Activated naive CD8-positive, alpha-beta T cell treated with anti-CD3 and anti-CD28 coated beads, Interleukin-2, amount 50 U/mL, for 24 hours (primary cell): ENCODE data around the gene ETS1.
A peak's percentile ranks its signal among the peaks of the same experiment; 100 is the strongest.

Source experiments
- ATAC-seq: fragments of 150-1000 bp; cut with Tn5 transposase; one replicate; pipeline ENCODE4 v1.10.0; 2021
- DNase-seq: peaks from one replicate; pipeline ENCODE4 v3.0.0; 2021
- H3K27ac Mint-ChIP-seq: one replicate; pipeline ENCODE4 v1.8.0; 2021; ENCODE audit warnings: mild to moderate bottlenecking, mixed read lengths
- H3K27me3 Mint-ChIP-seq: one replicate; pipeline ENCODE4 v1.8.0; 2021; ENCODE audit warnings: mixed read lengths
- H3K36me3 Mint-ChIP-seq: one replicate; pipeline ENCODE4 v1.8.0; 2021; ENCODE audit warnings: low read depth, mixed read lengths
- H3K4me1 Mint-ChIP-seq: one replicate; pipeline ENCODE4 v1.8.0; 2021; ENCODE audit warnings: mixed read lengths
- H3K4me3 Mint-ChIP-seq: one replicate; pipeline ENCODE4 v1.8.0; 2021; ENCODE audit warnings: mild to moderate bottlenecking, moderate library complexity, mixed read lengths
- H3K9me3 Mint-ChIP-seq: one replicate; pipeline ENCODE4 v1.8.0; 2021; ENCODE audit warnings: mixed read lengths

The ETS1 gene

DNA sequence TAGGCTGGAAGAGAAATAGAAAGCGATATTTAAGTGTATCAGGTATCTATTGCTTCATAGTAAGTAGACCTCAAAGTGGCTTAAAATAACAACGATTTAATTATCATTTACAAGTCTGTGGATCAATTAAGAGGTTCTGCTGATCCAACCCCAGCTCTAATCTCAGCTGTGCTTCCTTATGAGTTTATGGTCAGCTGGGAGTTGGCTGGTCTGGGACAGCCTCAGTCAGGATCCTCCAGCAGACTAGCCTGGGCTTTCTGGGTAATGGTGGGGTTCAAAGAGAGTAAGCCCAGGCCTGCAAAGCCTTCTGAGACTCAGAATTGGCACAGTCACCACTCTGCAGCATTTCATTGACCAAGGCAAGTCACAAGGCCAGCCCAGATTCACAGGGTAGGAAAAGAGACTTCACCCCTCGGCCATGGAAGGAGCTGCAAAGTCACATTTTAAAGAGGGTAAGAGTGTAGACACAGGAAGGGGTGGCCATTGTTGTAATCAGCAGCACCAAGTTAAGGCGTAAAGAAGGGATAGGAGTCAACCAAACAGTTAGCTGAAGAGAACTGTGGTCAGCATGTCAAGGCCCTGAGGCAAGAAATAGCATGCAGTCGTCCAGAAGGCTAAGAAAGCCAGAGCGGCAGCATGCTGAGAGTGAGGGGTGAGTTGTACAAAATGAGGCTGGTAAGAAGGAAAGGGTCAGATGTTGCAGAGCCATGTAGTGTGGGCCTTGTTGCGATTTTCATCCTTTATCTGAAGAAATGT lies 168.2 kb downstream of the ETS1 start:
- Mint-ChIP-seq H3K9me3 (no peaks in the 10 kb centered on the region), H3K4me3 (no peak overlapping the region), H3K4me1 (peaks cover 83% of the 10 kb centered on the region), H3K36me3 (peaks cover 3% of the 10 kb centered on the region), H3K27me3 (peaks cover 3% of the 10 kb centered on the region), H3K27ac (no peak overlapping the region)
- ATAC-seq (no peak), DNase-seq (no peak)

DNA sequence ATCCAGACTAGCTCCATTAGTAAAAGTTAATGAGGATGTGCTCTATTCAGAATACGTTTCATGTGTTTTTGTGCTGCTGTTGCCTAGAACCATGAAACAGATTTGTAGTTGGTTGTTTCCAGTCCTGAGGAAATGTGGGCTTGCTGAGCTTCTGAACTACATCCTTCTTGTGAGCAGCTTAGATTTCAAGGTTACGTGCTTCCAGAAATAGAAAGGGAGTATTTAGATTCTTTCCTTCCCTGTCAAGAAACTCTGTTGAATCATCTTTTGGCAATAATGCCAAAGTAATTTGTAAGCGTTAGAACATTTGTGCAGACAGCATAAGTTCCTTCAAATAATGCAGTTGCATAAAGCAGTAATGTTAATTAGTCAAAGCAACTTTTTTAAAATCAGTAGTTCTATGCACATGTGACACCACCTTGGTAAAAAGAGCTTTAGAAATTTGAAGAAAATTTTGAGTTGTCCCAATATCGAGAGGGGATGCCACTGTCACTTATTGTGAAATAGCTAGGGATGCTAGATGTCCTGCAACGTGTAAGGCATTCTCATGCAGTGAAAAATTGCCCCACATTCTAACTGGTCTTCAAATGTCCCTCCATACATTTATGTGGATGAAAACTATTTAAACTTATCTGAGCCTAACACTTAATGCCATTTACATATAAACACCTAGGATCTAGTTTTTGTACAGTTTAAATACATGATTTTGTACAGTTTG lies 169.6 kb downstream of the ETS1 start:
- ATAC-seq (no peak), DNase-seq (no peak)
- no peaks in the 10 kb centered on the region for H3K9me3 Mint-ChIP-seq
- peaks cover 78% of the 10 kb centered on the region for H3K4me1 Mint-ChIP-seq
- H3K4me3 Mint-ChIP-seq, result no peak overlapping the region
- H3K27ac Mint-ChIP-seq, result no peak overlapping the region
- H3K36me3 Mint-ChIP-seq, result peaks cover 3% of the 10 kb centered on the region
- H3K27me3 Mint-ChIP-seq, result peaks cover 3% of the 10 kb centered on the region

DNA sequence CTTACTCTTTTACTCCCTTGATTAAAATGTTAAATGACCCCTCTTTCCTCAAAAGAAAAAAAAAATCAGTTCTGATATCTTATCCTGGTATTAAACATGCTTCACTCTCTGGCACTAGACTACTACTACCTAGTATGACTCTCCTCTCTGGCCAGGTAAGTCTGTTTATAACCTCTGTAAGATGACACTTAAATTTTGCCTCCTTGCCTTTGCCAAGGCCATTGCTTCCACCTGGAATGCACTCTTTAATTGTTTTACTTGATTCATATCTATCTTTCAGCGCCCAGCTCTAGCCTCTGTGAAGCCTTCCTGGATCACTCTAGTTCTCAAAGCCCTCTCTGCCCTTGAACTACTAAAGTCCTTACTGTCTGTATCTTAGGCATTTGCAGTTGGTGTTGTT lies 170.4 kb downstream of the ETS1 start:
- Mint-ChIP-seq H3K27me3 (no peaks in the 10 kb centered on the region), H3K36me3 (no peaks in the 10 kb centered on the region), H3K27ac (peak overlapping the region; percentile 1), H3K4me1 (peaks cover 78% of the 10 kb centered on the region), H3K4me3 (no peak overlapping the region), H3K9me3 (no peaks in the 10 kb centered on the region)
- DNase-seq, result no peak
- ATAC-seq, result no peak

DNA sequence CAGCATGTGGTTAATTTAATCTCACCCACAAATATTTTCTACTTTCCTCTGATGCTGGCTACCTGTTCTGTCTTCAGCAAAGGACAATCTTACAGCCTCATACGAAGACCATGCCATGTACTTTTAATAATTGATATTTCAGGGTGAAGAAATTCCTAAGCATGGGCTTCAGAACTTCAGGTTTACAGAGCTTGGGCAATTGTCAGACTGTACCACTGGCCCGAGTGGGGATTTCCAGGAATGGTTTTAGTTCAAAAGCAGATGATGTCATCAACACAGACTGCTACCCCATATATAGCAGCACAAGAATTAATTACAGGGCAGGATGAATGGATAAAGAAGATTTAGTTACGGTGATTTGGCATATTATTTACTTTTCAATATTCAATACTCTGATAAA lies 171.8 kb downstream of the ETS1 start:
- H3K27me3 Mint-ChIP-seq, result no peaks in the 10 kb centered on the region
- H3K4me1 Mint-ChIP-seq, result peaks cover 73% of the 10 kb centered on the region
- no peak overlapping the region for H3K4me3 Mint-ChIP-seq
- no peak overlapping the region for H3K27ac Mint-ChIP-seq
- no peaks in the 10 kb centered on the region for H3K9me3 Mint-ChIP-seq
- ATAC-seq (peak; percentile 47), DNase-seq (no peak)
- no peaks in the 10 kb centered on the region for H3K36me3 Mint-ChIP-seq

DNA sequence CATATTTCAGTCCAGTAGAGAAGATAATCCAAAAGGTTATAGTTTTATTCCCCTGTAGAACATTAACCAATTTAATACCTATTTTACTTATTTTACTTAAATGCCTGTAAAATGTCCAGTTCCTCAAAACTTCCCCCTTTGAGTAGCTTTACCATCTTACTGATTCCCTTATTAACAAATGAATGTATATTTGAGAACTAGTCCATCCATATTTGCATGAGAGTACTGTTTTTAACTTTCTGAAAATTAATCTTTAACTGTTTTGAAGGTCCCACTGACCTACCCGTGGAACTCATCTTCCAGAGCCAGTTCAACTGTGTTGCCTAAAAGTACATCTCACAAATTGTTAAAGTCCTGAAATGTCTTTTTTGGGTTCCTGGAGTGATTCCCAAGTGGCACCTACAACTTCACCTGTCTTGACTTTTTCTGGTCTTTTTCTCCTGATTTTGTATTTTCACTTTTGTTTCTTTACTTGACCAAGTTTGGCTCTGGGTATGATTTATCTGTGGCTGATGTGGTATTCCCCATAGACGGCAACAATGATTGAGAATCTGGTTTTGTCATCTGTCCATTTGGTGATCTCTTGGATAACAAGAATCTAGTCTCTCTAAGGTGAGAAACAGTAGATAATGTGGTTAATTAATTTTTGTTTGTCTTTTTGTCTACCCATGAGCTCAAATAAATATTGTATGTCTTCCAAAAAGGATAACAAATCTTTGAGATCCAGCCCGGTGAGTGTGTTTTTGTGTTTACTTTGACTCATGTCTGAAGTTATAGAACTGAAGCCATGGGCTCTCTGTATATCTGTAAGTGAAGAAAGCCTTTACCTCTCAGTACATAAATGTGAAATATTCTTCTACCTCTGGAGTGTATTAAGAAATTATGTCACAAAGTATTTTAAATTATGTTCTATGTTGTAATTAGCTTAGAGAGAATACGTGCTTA lies 174.2 kb downstream of the ETS1 start:
- Mint-ChIP-seq H3K9me3 (no peaks in the 10 kb centered on the region), H3K4me3 (peak overlapping the region; percentile 16), H3K4me1 (peaks cover 53% of the 10 kb centered on the region), H3K27me3 (no peaks in the 10 kb centered on the region), H3K36me3 (no peaks in the 10 kb centered on the region), H3K27ac (peak overlapping the region; percentile 74)
- peak; percentile 66 for ATAC-seq
- no peak for DNase-seq

DNA sequence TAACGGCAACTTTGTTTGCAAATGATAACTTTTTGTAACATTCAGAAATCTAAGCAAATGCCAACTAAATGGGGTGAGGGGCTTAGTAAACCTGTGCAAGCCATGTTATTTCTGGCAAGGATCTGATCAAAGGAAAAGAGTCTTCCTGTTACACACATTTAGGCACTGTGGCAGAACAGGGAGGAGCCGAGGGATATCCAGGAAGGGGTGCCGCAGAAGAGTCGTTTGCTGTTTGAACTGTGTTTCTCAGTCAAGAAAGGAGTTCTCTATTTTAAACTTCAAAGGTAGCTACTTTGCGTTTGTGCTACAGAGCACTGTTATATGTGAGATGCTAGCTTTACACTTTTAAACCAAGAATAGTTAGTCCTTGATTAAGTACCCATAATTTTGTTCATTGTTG lies 175.5 kb downstream of the ETS1 start:
- peak overlapping the region; percentile 74 for H3K27ac Mint-ChIP-seq
- no peak for ATAC-seq
- no peak for DNase-seq
- no peaks in the 10 kb centered on the region for H3K9me3 Mint-ChIP-seq
- no peaks in the 10 kb centered on the region for H3K36me3 Mint-ChIP-seq
- H3K4me3 Mint-ChIP-seq, result no peak overlapping the region
- H3K27me3 Mint-ChIP-seq, result no peaks in the 10 kb centered on the region
- H3K4me1 Mint-ChIP-seq, result peaks cover 45% of the 10 kb centered on the region

DNA sequence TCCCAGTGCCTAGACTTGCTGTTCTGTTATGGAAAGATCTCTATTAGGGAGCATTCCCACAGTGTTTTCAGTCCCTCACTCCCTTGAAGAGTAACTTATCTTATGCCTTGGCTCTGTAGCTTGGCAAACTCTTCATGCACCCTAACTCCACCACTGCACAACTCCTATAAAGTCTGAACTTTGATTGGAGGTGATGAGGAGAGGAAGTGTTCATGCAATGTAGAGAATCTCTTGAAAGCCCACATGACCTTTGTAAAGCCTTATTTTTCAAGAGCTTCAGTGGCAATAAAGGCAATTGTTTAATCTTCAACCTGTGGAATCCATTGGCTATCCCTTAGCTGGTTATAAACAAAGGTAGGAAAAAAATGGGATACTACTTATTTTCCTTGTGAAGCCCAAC lies 176.2 kb downstream of the ETS1 start:
- H3K4me1 Mint-ChIP-seq, result peaks cover 44% of the 10 kb centered on the region
- DNase-seq (no peak), ATAC-seq (no peak)
- no peak overlapping the region for H3K4me3 Mint-ChIP-seq
- no peaks in the 10 kb centered on the region for H3K9me3 Mint-ChIP-seq
- H3K36me3 Mint-ChIP-seq, result no peaks in the 10 kb centered on the region
- no peaks in the 10 kb centered on the region for H3K27me3 Mint-ChIP-seq
- no peak overlapping the region for H3K27ac Mint-ChIP-seq

DNA sequence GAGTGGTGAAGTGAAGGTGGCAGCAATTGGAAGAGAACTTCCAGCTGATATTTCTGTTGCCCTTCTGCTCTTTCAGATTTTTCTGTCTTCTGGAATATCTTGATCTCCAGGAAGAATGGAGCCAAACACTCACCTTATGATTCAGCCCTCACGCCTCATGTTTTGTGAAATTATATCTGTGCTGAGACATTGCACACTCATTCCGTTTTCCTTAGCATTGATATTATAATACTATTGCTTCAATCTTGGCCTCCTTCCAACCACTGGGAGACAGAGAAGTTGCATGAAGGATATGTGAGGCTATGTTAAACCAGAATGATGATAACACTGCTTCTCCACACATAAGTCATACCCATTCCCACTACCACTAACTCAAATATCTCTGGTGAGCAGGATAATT lies 177.9 kb downstream of the ETS1 start:
- H3K9me3 Mint-ChIP-seq, result no peaks in the 10 kb centered on the region

More for the DNA sequence above, 177.9 kb downstream of the ETS1 start:
- H3K27ac Mint-ChIP-seq, result no peak overlapping the region
- no peaks in the 10 kb centered on the region for H3K27me3 Mint-ChIP-seq
- ATAC-seq, result no peak
- no peaks in the 10 kb centered on the region for H3K36me3 Mint-ChIP-seq
- H3K4me1 Mint-ChIP-seq, result peaks cover 41% of the 10 kb centered on the region
- H3K4me3 Mint-ChIP-seq, result no peak overlapping the region
- DNase-seq, result no peak
